ENCODE results near the gene DLGAP1.

DNA sequence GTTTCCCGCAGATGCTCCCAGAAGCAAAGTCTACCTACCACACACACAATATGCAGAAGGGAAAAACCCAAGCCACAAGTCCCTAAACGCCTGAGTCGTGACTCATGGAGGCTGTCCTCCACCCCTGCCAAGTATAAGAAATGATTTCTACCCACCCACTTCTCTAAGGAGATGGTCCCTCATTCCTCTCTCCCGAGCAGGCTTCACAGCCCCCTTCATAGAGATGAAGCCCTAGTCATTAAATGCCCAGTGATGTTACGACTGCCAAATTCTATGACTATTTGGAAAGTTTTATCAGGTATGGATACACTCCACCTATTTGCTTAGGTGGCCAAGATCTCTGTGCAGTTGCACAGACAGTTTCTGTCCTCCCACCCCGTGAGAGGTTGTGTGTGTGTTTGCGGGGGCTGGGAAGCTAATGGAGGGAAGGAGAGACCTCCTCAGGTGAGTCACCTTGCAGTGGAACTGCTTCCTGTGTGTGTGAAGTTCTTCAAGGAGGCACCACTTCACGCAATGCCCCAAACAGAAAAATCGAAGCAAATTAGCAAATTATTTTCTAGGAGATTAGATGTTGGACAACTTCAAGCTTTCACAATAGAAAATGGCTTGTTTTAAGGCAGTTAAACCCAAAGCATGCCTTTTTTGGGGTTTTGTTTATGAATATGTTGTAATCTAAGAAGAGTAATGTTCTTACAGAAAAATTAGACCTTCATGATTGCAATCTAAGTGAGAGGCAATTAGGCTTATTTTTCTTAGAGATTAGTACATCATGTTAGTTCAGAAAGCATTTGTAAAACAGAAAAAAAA, 830.0 kb downstream of the DLGAP1 start:
- TF ChIP-seq, protein P1, sequence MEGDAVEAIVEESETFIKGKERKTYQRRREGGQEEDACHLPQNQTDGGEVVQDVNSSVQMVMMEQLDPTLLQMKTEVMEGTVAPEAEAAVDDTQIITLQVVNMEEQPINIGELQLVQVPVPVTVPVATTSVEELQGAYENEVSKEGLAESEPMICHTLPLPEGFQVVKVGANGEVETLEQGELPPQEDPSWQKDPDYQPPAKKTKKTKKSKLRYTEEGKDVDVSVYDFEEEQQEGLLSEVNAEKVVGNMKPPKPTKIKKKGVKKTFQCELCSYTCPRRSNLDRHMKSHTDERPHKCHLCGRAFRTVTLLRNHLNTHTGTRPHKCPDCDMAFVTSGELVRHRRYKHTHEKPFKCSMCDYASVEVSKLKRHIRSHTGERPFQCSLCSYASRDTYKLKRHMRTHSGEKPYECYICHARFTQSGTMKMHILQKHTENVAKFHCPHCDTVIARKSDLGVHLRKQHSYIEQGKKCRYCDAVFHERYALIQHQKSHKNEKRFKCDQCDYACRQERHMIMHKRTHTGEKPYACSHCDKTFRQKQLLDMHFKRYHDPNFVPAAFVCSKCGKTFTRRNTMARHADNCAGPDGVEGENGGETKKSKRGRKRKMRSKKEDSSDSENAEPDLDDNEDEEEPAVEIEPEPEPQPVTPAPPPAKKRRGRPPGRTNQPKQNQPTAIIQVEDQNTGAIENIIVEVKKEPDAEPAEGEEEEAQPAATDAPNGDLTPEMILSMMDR (IDR thresholded peaks at IDR 0.05; ENCODE audit: low read depth, low read length) = no peak
- no peak for TF ChIP-seq EZH2phosphoT487 (IDR thresholded peaks at IDR 0.05; ENCODE audit: low read depth)
